GM10266 (cell line): ENCODE measurements around the gene CACNA2D3.

ENCODE experiments used
- DNase-seq: peaks from one replicate; pipeline ENCODE4 v3.0.0; 2012; ENCODE audit errors: extremely low spot score
- CTCF ChIP-seq: IDR thresholded peaks from 2 replicates; pipeline ENCODE4 v1.5.1; 2012; ENCODE audit warnings: mild to moderate bottlenecking, low read depth; ENCODE audit not compliant: control insufficient read depth, insufficient read depth; ENCODE audit errors: missing control alignments

CACNA2D3 gene

GRCh38 chr3:54843352-54843751, 721.0 kb downstream of the CACNA2D3 start:
- DNase-seq: no peak
- TF ChIP-seq CTCF: no peak

GRCh38 chr3:54844211-54844610, 721.9 kb downstream of the CACNA2D3 start:
- no peak for TF ChIP-seq CTCF
- no peak for DNase-seq

GRCh38 chr3:54845011-54845410, 722.7 kb downstream of the CACNA2D3 start:
- no peak for DNase-seq
- TF ChIP-seq CTCF: no peak

- no peak for TF ChIP-seq CTCF
- DNase-seq: no peak
Observed at GRCh38 chr3:54845551-54845950, 723.2 kb downstream of the CACNA2D3 start.

- DNase-seq: no peak
- TF ChIP-seq CTCF: no peak
Observed at GRCh38 chr3:54846119-54846518, 723.8 kb downstream of the CACNA2D3 start.

GRCh38 chr3:54847361-54847760, 725.0 kb downstream of the CACNA2D3 start:
- DNase-seq: no peak
- no peak for TF ChIP-seq CTCF

GRCh38 chr3:54849360-54849759, 727.0 kb downstream of the CACNA2D3 start:
- TF ChIP-seq CTCF: no peak
- no peak for DNase-seq
